CD4-positive, alpha-beta T cell treated with Interferon alpha-2 for 1 hour (primary cell): ENCODE results near the gene PLIN5.
"Not testable (repeated sequence)": the region's sequence is repeated elsewhere in the genome, so short reads cannot be mapped to it uniquely, and the experiment has no call there.

Experiments
- DNase-seq, 2 donors: peaks; one replicate each; pipeline ENCODE4 v3.0.0-alpha.2; 2020 to 2022

PLIN5 gene

DNA sequence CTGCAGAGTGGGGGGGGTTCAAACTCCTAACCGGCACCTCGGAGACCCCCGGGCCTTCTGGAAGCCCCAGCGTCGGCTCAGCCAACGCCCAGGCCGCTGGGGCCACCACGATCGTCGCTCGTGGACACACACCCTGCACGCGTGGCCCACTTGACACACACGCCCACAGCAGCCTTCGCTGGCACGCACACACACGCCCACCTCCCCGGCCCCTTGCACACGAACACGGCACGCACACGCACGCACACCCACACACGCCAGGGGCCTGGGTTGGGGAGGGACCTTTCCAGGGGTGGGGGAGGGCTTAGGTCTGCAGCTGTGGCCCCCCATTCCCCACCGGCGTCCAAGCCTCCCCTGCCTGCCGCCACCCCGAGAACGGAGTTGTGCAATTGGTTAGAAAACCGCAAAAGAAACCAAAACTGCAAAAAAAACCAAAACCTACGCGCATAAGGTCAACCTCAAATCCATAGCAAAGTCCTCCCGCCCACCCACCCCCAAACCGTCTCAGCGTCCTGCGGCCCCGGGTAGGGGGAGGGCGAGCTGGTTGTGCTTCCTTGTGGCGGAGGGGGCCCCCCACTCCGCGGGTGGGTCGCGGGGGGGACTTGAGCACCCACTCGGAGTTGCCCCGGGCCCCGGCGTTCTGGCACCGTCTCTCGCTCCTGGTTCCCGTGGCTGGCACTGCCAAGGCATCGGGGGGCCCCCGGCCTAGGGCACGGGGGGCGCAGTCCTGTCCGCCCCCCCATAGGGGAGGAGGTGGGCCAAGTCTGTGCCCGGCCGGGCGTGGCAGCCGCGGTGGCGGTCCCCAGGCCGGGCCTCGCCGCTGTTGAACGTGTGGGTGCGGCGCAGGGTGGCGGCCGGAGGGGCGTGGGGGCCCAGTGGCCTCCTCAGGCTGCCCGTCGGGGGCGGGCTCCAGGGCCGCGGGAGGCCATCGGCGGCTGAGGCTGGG, 8.1 kb upstream of the PLIN5 start:
- DNase-seq, result no peak

DNA sequence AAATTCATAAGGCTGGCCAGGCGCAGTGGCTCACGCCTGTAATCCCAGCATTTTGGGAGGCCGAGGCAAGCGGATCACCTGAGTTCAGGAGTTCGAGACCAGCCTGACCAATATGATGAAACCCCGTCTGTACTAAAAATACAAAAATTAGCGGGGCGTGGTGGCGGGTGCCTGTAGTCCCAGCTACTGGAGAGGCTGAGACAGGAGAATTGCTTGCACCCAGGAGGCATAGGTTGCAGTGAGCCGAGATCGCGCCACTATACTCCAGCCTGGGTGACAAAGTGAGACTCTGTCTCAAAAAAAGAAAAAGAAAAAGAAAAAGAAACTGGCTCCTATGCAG, 6.8 kb upstream of the PLIN5 start:
- not testable (repeated sequence) for DNase-seq

DNA sequence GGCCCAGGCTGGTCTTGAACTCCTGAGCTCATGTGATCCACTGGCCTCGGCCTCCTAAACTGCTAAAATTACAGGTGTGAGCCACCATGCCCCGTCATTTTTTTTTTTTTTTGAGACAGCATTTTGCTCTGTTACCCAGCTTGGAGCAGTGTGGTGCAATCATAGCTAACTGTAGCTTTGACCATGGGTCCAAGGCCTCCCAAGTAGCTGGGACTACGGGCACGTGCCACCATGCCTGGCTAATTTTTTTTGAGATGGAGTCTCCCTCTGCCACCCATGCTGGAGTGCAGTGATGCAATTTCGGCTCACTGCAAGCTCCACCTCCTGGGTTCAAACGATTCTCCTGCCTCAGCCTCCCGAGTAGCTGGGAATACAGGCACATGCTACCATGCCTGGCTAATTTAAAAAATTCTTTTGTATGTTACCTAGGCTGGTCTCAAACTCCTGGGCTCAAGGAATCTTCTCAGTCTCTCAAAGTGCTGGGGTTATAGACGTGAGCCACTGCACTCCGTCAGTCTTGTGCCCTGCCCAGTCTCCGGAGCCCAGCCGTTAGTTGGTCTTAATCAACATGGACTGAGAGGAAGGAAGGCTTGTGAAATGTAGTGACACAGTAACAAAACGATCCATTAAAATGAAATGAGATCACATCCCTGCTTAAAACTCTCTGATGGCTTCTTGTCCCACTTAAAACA, 6.2 kb upstream of the PLIN5 start:
- peak in 1 of 2 donors; percentile 37 for DNase-seq

DNA sequence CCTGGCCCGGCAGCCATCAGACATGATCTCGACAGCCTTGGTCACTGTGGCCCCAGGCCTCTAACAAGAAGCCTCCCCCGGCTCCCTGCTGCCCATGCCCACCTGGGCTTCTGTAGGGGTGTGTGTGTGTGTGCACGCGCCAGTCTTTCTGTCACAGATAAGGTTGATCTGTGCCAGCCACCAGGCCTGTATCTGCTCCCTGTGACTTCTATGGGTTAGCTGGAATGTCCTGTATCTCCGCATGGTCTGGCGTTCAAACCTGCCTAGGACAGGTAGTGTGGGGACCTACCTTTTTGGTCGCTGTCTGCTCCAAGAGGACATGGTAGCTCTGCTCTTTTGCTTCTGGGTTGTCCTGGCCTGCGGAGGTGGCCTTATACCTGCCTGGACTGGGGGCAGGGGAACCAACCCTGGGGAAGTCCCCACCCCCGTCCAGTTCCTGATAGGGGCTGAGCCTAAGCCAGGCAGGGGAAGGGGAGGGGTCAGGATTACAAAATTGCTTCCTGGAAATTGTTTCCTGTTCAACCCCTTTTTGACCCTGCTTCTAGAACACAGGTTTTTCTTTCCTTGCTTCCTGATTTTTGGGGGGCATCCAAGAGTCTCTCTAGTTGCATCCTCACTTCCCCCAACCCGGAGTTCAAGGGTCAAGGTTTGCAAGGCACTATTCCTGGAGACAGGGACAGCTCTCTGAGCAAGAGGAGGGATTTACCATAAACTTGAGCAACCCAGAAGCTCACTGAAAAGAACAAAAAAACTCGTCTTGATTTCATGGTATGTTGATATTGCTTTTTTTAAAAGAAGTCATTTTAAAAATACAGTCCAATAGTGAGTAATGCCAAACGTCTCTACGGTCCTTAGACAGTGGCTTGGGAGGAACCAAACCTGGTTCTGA, 4.9 kb upstream of the PLIN5 start, which contains the start of gene LRG1:
TSS of gene LRG1 (minus strand) at position 344 of the 889 bp plus-strand sequence. CDS start at position 321, 23 bp downstream.
- peak; percentile 30 to 74 for DNase-seq

DNA sequence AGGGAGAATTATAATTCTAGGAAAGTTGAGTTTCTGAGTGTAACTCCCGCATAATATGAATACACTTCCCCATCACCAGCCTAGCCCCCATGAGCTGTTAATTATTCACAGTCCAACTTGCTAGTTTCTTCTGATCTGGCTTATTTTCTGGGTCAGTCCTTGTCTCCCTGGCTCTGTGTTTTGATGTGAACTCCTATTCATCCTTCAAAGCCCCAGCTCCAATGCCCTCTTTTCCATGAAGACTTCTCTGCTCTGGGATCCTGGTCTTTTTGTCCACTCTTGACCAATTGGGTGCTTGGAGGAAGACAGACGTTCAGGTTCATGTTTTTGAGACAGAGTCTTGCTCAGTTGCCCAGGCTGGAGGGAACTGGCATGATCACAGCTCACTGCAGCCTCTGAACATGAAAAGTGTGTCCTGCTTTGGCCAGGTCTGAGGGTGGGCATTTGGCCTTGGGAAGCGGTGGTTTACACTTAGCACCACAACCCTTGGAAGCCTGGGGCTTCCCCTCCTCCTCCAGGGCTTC, 4.2 kb upstream of the PLIN5 start:
- no peak for DNase-seq

DNA sequence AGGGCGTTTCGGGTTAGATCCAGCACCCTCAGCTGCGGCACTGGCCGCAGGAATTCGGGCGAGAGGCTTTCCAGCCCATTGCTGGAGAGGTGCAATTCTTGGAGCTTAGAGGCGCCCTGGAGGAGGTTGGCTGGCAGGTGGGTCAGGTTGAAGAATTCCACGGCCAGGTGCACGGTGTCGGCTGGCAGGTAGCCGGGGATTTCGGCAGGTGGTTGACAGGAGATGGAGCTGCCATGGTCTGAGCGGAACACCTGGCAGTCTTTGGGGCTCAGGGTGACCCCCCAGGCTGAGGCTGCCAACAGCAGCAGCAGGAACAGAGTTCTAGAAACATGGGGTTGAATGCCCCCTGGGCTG, 3.6 kb upstream of the PLIN5 start:
- no peak for DNase-seq

DNA sequence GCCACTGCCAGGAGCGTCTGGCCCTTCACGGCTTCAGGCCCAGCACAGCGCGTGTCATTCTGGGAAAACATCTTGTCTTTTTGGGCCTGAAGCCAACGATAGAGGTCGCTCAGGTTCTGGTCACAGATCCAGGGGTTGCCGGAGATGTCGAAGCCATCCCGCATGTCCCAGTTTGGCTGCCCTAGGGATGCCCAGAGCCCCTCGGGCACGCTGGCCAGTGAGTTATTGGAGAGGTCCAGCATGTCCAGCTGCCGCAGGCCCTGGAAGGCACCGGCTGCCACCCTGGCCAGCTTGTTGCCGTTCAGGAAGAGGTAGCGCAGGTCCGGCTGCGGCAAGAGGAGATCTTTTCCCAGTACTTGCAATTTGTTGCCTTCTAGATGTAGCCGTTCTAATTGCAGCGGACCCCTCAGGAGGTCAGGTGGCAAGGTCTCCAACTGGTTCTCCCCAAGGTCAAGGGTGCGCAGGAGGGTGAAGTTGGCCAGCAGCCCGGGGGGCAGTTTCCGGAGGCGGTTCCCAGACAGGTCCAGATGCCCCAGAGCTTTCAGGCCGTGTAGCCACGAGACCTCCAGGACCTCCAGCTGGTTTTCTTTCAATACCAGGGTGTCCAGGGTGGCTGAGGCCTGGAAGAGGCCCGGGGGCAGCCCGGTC, 3.1 kb upstream of the PLIN5 start:
- no peak for DNase-seq

DNA sequence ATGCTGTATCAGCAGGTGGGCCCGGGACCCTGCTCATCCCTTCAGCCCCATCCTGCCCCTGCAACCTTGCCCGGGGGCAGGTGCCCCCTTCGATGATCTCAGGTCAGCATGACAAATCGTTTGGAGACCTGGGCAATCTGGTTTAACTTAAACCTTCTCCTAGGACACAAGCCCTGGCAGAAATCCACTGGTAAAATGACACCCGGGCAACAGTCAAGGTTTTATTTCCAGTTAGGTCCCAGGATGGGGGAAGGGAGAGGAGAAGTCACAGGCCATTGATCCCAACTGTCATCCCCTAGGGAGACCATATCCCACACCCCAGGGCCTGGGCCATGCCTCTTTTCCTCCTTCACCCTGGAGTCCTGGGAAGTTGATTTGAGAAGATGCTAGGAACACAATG, 1.8 kb upstream of the PLIN5 start:
- DNase-seq, result no peak

DNA sequence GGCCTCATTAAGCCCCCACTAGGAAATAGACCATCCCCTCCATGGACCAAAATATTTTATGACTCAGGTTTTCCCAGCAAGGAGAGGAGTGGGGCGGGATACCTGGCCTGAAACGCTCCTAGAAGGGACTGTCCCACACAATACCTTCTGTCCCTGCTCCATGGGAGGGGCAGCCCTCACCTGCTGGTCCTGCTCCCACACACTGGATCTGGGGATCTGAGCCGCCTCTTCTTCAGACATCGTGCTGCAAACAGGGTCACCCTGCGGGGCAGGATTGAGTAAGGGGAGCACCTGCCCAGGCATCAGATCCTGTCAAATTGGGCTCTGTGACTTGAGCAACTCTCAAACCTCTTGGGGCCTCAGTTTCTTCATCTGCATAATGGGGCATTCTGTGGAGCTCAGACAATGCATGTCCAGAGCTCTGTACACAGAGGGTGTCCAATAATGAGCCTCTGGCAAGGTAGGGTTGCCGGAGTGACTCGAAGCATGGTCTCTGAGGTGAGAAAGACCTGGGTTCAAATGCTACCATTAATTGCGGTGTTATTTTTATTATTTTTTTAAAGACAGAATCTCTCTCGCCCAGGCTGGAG, 1.1 kb downstream of the PLIN5 start:
- no peak for DNase-seq

DNA sequence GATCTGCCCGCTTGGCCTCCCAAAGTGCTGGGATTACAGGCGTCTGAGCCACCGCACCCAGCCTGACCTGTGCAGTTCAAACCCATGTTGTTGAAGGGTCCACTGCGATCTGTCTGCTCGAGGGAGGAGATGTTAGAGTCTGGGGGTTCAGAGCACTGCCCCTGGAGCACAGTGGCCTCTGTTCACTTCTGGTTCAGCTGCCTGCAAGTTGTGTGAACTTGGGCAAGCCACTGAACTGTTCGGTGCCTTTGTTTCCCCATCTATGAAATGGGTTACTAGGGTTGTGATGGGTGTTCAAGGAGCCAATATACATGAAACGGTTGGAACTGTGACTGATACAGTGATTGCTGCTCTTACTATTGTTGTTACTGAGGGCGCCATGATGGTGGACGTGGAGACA, 1.7 kb downstream of the PLIN5 start:
- no peak for DNase-seq

DNA sequence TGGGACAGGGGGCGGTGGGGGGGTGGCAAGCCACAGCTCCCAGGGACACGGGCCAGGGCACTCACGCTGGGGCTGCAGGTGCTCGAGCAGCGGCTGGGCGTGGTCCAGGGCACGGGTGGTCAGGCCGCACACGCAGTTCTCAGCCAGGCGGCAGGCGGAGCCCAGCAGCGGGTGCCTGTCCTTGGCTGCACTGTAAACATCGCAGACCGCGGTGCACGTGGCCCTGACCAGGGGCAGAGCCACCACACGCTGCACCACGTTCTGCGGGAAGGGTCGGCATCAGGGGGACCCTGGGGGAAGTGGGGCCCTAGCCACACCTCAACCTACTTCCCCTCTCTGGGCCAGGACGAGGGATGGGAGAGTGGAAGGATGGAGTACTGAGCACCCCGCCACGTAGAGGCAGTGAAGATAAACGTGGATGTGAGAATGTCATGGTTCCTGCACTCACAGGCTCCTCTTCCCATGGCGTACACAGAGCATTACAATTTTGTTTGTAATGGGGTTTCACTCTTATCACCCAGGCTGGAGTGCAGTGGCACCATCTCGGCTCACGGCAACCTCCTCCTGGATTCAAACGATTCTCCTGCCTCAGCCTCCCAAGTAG, 3.4 kb downstream of the PLIN5 start:
- DNase-seq, result no peak

DNA sequence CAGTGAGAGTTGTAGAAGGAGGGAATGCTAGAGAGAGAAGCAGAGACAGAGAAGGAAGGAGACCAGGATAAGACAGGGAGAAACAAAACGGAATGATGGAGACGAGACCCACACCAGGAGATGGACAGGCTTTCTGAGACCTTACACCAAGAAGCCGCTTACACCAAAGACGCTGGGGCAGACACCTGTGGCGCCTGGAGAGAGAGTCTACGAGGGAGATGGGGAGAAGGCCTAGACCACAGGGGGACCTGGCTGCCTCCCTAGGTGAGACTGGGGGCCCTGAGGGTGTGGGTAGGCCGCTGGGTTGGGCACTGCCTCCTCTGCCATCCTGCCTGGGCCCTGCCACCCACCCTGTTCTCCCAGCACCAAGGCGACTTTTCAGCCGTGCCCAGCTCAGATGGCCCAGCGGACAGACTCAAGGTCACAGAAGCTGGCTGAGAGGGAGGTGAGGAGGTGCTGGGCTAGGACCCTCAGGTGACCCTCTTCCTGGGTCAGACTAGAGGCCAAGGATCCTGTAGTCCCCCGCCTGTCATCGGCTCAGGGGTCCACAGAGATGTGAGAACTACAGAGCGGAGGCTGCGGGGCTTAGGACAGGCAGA, 5.0 kb downstream of the PLIN5 start:
- no peak for DNase-seq

DNA sequence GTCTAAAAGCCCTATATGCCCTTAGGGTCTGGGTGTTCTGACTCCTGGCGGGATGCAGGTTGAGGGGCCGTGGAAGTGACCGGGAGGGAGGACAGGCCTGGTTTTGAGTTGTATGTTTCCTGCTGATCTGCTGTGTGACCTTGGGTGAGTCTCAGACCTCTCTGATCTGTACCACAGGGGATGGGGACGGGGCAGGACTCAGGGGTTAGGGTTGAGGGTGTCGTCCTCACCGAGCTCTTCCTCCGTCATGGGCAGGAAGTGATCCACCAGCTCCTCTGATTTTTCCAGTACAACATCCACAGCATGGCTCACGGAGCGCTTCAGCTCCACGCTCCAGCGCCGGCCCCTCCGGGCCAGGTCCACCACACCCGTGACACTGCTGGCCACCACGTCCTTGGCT, 6.2 kb downstream of the PLIN5 start:
- no peak for DNase-seq

DNA sequence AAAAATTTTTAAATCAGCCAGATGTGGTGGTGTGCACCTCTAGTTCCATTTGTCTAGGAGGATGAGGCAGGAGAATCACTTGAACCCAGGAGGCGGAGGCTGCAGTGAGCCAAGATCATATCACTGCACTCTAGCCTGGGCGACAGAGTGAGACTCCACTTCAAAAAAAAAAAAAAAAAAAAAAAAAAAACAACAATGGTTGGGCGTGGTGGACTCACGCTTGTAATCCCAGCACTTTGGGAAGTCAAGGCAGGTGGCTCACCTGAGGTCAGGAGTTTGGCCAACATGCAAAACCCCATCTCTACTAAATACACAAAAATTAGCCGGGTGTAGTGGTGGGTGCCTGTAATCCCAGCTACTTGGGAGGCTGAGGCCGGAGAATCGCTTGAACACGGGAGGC, 7.6 kb downstream of the PLIN5 start:
- DNase-seq, result not testable (repeated sequence)

DNA sequence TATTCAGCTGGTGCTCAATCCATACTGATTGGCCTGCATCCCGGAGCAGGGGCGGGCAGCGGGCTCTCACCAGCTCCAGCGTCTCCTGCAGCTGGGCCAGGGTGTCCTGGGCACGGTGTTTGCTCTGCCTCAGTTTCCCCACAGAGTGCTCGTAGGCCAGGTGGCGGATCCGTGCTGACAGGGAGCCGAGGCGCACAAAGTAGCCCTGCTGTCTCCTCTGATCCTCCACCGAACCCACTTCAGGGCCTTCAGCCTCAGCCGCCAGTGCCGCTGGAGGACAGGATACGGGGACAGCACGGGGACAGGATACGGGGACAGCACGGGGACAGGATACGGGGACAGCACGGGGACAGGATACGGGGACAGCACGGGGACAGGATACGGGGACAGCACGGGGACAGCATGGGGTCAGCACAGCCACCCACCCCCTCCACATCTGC, 9.4 kb downstream of the PLIN5 start:
- DNase-seq, result no peak

DNA sequence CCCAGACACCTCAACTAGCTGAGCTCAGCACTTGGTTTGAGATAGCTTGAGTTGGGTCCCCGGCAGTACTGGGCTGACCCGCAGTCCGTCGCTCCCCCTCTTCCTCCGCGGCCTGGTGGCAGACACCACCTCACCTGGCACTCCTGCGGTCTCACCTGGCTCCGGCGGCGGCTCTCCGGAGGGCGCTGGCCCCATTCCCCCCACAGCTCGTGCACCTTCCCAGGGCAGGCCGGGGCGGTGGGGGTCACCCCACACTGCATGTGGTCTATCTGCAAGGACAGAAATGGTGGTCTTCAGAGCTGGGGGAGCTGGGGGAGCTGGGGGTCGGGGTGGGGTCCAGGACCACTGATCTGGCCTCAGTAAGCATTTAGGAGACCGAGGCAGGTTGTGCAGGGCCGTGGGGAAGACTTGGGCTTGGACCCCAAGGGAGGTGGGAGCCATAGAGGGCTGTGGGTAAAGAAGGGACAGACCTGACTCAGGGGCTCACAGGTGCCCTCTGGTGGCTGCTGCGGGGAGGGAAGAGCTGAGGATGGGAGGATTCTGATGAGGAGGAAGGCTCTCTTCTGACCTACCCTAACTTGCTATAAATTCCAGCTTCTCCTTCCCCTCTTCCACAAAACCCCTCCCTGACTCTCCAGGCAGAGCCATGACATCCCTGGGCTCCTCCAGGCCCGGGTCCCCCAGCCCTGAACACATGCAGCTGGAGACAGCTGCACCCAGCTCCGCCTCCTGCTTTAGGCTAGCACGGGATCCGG, 10.0 kb downstream of the PLIN5 start:
- peak; percentile 56 to 68 for DNase-seq

DNA sequence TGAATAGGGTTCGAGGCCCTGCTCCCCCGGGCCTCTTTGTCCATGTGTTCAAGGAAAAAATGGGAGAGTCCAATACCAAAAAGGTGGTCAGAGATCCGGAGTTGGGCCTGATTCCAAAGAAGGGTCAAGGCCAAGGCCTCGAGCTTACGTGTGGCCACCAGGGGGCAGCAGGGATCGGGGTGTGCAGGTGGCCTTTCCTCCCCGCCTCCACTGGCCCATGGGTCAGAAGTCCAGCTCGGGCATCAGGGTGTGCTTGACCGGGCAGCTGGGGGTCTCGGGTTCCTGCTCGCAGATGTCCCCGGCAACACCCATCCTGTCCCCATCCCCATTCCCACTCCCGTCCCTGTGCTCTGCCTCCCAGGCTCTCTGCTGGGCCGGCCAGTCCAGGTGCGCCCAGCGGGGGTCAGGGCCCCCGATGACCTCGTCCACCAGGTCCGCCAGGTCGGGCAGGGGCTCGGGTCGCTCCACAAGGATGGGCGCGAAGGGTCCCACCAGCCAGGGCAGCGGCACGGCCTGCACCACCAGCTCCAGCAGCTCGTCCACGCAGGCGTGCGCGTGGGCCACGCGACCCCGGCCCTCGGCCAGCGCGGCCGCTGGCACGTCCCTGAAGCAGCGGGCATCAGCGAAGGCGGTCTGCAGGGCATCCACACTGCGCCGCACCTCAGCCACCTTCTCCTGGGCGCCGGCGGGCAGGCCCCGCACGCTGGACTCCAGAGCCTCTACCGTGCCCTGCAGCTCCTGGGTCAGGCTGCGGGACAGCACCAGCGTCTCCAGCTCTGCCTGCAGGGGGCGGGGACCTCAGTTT, 11.5 kb downstream of the PLIN5 start:
- peak; percentile 10 to 28 for DNase-seq

DNA sequence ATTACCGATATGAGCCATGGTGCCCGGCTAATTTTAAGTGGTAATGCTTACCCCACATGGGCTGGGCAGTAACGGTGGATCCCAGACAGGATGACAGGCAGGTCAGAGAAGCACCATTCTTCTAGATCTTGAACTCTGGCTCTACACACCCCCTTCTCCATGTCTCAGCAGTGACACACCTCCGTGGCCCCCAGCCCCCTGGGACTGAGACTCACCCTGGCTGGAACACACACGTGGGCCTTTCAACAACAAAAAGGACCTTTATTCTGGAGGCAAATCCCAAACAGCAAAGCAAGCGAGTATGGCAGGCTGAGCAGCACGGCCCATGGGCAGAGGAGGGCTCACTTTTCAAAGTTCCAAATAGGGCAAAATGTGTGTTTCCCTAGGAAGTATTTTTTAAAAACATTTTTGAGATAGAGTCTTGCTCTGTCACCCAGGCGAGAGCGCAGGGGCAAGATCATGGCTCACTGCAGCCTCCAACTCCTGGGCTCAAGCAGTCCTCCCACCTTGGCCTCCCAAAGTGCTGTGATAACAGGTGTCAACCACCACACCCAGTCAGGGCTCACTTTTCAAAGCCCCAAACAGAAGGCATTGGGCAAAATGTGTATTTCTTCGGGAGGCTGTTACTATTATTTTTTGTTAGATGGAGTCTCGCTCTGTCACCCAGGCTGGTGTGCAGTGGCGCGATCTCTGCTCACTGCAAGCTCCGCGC, 12.6 kb downstream of the PLIN5 start:
- DNase-seq, result no peak

DNA sequence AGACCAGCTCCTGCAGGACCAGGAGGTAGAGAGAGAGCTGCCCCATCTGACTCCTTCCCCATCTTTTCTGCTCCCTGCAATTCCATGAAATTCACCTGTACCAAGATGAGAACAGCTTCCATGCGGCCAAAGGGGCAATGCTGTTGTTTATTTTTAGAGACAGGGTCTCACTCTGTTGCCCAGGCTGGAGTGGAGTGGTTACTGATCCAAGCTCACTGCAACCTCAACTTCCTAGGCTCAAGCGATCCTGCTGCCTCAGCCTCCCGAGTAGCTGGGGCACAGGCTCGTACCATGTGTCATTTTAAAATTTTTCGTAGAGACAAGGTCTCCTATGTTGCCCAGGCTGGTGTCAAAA, 13.2 kb downstream of the PLIN5 start:
- no peak for DNase-seq
